DMS153 (cell line): ENCODE data around the gene ARFGEF3.
A peak's percentile ranks its signal among the peaks of the same experiment; 100 is the strongest.

Source experiments
- DNase-seq: peaks from one replicate; lab custom pipeline; 2025; lab: John Stamatoyannopoulos, UW

Gene ARFGEF3

GRCh38 chr6:138162111-138162954 lies 594 bp downstream of the ARFGEF3 start:
- no peak for DNase-seq

- no peak for DNase-seq
Measured at GRCh38 chr6:138162955-138163575, 1.3 kb downstream of the ARFGEF3 start.

- no peak for DNase-seq
Measured at GRCh38 chr6:138175596-138175995, 13.9 kb downstream of the ARFGEF3 start.

GRCh38 chr6:138176652-138177232 lies 15.0 kb downstream of the ARFGEF3 start:
- DNase-seq: no peak

GRCh38 chr6:138182939-138183789 lies 21.4 kb downstream of the ARFGEF3 start:
- DNase-seq: peak; percentile 89

- no peak for DNase-seq
Measured at GRCh38 chr6:138183790-138184134, 22.0 kb downstream of the ARFGEF3 start.

- no peak for DNase-seq
Measured at GRCh38 chr6:138184230-138184629, 22.5 kb downstream of the ARFGEF3 start.

- DNase-seq: no peak
Measured at GRCh38 chr6:138187156-138187555, 25.4 kb downstream of the ARFGEF3 start.

GRCh38 chr6:138188278-138188941 lies 26.7 kb downstream of the ARFGEF3 start:
- DNase-seq: peak; percentile 58

- DNase-seq: no peak
Measured at GRCh38 chr6:138194287-138194686, 32.5 kb downstream of the ARFGEF3 start.

- DNase-seq: peak; percentile 76
Measured at GRCh38 chr6:138196122-138196738, 34.5 kb downstream of the ARFGEF3 start.

GRCh38 chr6:138197570-138197969 lies 35.8 kb downstream of the ARFGEF3 start:
- no peak for DNase-seq

- DNase-seq: no peak
Measured at GRCh38 chr6:138198430-138199091, 36.8 kb downstream of the ARFGEF3 start.

GRCh38 chr6:138201836-138202235 lies 40.1 kb downstream of the ARFGEF3 start:
- DNase-seq: no peak

- DNase-seq: no peak
Measured at GRCh38 chr6:138203315-138203714, 41.6 kb downstream of the ARFGEF3 start.

- no peak for DNase-seq
Measured at GRCh38 chr6:138204303-138204702, 42.6 kb downstream of the ARFGEF3 start.

- no peak for DNase-seq
Measured at GRCh38 chr6:138204792-138205384, 43.1 kb downstream of the ARFGEF3 start.

- DNase-seq: no peak
Measured at GRCh38 chr6:138205437-138206094, 43.8 kb downstream of the ARFGEF3 start.

GRCh38 chr6:138206862-138207261 lies 45.1 kb downstream of the ARFGEF3 start:
- no peak for DNase-seq
